ENCODE data around the gene HTT-AS.

The HTT-AS gene

DNA sequence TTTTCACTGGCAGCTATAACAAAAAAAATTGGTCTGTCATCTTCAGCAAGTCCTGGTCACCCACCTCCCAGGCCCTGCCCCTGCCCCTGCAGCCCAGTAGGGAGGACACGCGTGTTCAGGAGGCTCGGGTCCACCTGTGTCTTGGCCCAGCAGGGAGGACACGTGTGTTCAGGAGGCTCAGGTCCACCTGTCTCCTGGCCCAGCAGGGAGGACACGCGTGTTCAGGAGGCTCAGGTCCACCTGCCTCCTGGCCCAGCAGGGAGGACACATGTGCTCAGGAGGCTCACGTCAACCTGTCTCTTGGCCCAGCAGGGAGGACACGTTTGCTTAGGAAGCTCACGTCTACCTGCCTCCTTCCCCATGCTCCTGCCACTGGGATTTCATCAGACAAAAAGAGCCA is 44.9 kb downstream of the HTT-AS start:
- DNase-seq (ENCODE audit: low read depth): no peak

GRCh38 chr4:3026540-3026939 is 47.8 kb downstream of the HTT-AS start:
- no peak for DNase-seq (ENCODE audit: low read depth)

GRCh38 chr4:3025881-3026280 is 48.5 kb downstream of the HTT-AS start:
- DNase-seq (ENCODE audit: low read depth): no peak

DNA sequence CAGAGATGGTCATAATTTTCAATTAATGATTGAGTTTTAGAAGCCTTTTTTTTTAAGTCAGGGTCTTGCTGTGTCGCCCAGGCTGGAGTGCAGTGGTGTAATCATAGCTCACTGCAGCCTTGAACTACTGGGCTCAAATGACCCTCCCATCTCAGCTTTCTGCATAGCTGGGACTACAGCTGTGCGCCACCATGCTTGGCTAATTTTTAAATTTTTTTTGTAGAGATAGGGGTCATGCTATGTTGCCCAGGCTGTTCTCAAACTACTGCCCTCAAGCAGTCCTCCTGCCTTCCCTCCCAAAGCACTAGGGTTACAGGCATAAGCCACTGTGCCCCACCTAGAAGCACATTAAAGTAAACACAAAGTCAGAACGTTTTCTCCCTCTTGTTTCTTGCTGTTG is 51.7 kb downstream of the HTT-AS start:
- no peak for DNase-seq (ENCODE audit: low read depth)

DNA sequence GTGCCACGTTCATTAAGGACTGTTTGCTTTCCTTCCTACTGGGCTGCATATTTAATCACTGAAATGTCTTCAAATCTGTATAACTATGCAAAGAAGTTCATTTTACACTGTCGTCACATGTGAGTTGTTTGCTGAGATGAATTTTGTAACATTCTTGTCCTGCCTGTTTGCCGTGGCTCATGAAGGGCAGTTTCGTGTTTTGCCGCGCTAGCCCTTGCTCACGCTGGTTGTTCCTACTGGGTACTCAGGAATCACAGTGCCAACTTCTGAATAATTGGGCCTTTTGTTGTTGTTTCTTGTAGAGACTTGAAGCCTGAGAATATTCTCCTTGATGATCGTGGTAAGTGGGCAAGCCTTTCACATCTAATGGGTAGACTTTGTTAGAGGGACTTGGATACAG is 52.2 kb downstream of the HTT-AS start:
- DNase-seq (ENCODE audit: low read depth): no peak

GRCh38 chr4:3021627-3022026 is 52.7 kb downstream of the HTT-AS start:
- no peak for DNase-seq (ENCODE audit: low read depth)

GRCh38 chr4:3021127-3021526 is 53.2 kb downstream of the HTT-AS start:
- no peak for DNase-seq (ENCODE audit: low read depth)

DNA sequence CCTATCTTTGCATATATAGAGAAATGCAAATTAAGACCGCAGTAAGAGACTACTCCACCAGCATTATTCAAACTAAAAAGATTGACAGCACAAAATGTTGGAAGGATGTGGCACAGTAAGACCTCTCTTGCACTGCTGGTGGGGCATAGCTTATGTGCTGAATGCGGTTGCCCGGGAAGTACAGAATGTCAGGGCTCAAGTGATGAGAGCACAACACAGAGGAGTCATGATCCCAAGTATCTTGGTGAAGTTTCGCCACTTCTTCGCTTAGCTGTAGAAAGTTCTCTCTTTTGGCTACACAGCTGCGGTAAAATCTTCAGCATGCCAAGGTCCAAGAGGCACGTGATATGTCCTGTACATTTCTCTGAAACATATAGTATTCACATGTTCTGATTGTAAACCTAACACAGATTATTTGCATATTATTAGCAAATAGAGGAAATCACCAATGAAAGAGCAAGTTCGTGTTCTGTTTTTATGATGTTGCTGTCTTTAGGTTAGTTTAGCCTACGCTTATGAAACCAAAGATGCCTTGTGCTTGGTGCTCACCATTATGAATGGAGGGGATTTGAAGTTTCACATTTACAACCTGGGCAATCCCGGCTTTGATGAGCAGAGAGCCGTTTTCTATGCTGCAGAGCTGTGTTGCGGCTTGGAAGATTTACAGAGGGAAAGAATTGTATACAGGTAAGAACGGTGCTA is 55.0 kb downstream of the HTT-AS start:
- DNase-seq (ENCODE audit: low read depth): no peak

DNA sequence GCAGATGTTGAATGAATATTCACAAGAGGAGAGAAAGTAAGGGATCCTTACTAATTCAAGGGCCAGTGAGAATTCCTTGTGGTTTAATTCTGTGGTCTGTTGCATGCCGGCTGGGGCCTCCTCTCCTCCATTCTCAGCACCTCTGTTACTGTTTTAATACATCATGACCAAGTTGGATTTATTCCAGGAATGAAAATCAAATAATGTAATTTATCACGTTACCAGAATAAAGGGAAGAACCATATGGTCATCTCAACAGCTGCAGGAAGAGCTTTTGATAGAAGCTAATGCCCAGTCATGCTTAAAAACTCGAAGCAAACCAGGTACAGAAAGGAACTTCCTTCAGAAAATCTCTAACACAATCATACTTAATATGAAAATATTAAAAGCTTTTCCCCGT is 56.8 kb downstream of the HTT-AS start:
- DNase-seq (ENCODE audit: low read depth): no peak

- DNase-seq (ENCODE audit: low read depth): no peak
Measured at GRCh38 chr4:3016961-3017360, 57.4 kb downstream of the HTT-AS start.

- no peak for DNase-seq (ENCODE audit: low read depth)
Measured at GRCh38 chr4:3013839-3014350, 60.4 kb downstream of the HTT-AS start.
